Mesothelial cell of epicardium (in vitro differentiated cells): Measurements from ENCODE around the gene CLEC4C. TPM values are rescaled to one million over a fixed set of nuclear protein-coding genes. Genes with fewer than 3 reads are reported as not detected.
"Not testable (repeated sequence)": the region's sequence is repeated elsewhere in the genome, so short reads cannot be mapped to it uniquely, and the experiment has no call there.

ENCODE experiments used
- DNase-seq, 2 experiments: peaks; one replicate each; pipeline ENCODE4 v3.0.0; 2021; ENCODE audit warnings: low spot score in 2 of 2; ENCODE audit not compliant: unreplicated experiment in 2 of 2
- H3K27ac Mint-ChIP-seq: 2 replicates; pipeline ENCODE4 v1.8.0; 2021; ENCODE audit warnings: mixed read lengths
- H3K27me3 Mint-ChIP-seq: 2 replicates; pipeline ENCODE4 v1.8.0; 2021; ENCODE audit warnings: low read depth, mixed read lengths
- H3K36me3 Mint-ChIP-seq: 2 replicates; pipeline ENCODE4 v1.8.0; 2021; ENCODE audit warnings: mixed read lengths
- H3K4me1 Mint-ChIP-seq: 2 replicates; pipeline ENCODE4 v1.8.0; 2021; ENCODE audit warnings: mixed read lengths
- H3K4me3 Mint-ChIP-seq: 2 replicates; pipeline ENCODE4 v1.8.0; 2021; ENCODE audit warnings: mild to moderate bottlenecking, moderate library complexity, mixed read lengths
- H3K9me3 Mint-ChIP-seq: 2 replicates; pipeline ENCODE4 v1.8.0; 2021; ENCODE audit warnings: mixed read lengths
- total RNA-seq: library from RNA; stranded (reverse); gene quantifications from 3 replicates; pipeline ENCODE4 v1.2.1, GENCODE V29; 2021
- TF ChIP-seq, protein P1 (sequence below): fragments of 200-600 bp; sonication (generic); IDR thresholded peaks from one replicate; pipeline ENCODE4 v1.5.0; 2021; ENCODE audit warnings: antibody characterized with exemption; ENCODE audit not compliant: unreplicated experiment

The CLEC4C gene
- total RNA-seq, 1 donor from 2014 or later: not detected

GRCh38 chr12:7782055-7782454 lies 34.9 kb upstream of the CLEC4C start:
- H3K36me3 Mint-ChIP-seq: no peaks in the 10 kb centered on the region
- H3K9me3 Mint-ChIP-seq: no peaks in the 10 kb centered on the region
- DNase-seq: no peak
- H3K27ac Mint-ChIP-seq: no peak overlapping the region
- H3K27me3 Mint-ChIP-seq: peaks cover 6% of the 10 kb centered on the region
- TF ChIP-seq, protein P1, sequence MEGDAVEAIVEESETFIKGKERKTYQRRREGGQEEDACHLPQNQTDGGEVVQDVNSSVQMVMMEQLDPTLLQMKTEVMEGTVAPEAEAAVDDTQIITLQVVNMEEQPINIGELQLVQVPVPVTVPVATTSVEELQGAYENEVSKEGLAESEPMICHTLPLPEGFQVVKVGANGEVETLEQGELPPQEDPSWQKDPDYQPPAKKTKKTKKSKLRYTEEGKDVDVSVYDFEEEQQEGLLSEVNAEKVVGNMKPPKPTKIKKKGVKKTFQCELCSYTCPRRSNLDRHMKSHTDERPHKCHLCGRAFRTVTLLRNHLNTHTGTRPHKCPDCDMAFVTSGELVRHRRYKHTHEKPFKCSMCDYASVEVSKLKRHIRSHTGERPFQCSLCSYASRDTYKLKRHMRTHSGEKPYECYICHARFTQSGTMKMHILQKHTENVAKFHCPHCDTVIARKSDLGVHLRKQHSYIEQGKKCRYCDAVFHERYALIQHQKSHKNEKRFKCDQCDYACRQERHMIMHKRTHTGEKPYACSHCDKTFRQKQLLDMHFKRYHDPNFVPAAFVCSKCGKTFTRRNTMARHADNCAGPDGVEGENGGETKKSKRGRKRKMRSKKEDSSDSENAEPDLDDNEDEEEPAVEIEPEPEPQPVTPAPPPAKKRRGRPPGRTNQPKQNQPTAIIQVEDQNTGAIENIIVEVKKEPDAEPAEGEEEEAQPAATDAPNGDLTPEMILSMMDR: no peak
- H3K4me3 Mint-ChIP-seq: no peak overlapping the region
- no peaks in the 10 kb centered on the region for H3K4me1 Mint-ChIP-seq

DNA sequence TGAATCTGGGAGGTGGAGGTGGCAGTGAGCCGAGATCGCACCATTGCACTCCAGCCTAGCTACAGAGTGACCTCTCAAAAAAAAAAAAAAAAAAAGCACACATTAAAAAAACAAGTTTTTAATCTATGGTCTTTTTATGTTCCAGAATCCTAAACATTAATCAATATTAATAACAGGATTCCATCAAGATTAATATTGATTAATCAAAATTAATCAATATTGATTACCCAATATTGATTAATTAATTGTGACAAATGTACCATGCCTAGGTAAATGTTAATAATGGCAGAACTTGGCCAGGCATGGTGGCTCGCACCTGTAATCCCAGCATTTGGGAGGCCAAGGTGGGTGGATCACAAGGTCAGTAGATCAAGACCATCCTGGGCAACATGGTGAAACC lies 34.1 kb upstream of the CLEC4C start:
- H3K27ac Mint-ChIP-seq: no peak overlapping the region
- H3K4me1 Mint-ChIP-seq: no peaks in the 10 kb centered on the region
- no peak for DNase-seq
- no peaks in the 10 kb centered on the region for H3K27me3 Mint-ChIP-seq
- no peaks in the 10 kb centered on the region for H3K9me3 Mint-ChIP-seq
- H3K36me3 Mint-ChIP-seq: no peaks in the 10 kb centered on the region
- H3K4me3 Mint-ChIP-seq: no peak overlapping the region
- TF ChIP-seq, protein P1: no peak

GRCh38 chr12:7769999-7770398 lies 22.8 kb upstream of the CLEC4C start:
- TF ChIP-seq, protein P1: no peak
- Mint-ChIP-seq H3K27ac (no peak overlapping the region), H3K27me3 (no peaks in the 10 kb centered on the region), H3K9me3 (no peaks in the 10 kb centered on the region), H3K4me1 (no peaks in the 10 kb centered on the region), H3K36me3 (no peaks in the 10 kb centered on the region), H3K4me3 (no peak overlapping the region)
- DNase-seq: no peak

DNA sequence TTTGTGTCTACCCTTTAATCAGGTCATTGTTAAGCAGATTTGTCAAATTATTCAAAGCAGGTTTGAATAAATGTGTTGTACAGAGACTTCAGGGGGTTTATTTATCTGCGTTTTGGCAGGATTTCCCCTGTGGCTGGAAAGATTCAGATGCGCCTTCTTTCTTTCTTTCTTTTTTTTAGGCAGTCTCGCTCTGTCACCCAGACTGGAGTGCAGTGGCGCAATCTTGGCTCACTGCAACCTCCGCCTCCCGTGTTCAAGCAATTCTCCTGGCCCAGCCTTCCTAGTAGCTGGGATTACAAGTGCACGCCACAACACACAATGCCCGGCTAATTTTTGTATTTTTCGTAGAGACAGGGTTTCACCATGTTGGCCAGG lies 11.6 kb upstream of the CLEC4C start:
- DNase-seq: no peak
- H3K4me3 Mint-ChIP-seq: no peak overlapping the region
- TF ChIP-seq, protein P1: no peak
- H3K9me3 Mint-ChIP-seq: no peaks in the 10 kb centered on the region
- no peak overlapping the region for H3K27ac Mint-ChIP-seq
- no peaks in the 10 kb centered on the region for H3K36me3 Mint-ChIP-seq
- peaks cover 7% of the 10 kb centered on the region for H3K4me1 Mint-ChIP-seq
- no peaks in the 10 kb centered on the region for H3K27me3 Mint-ChIP-seq

GRCh38 chr12:7756993-7757392 lies 9.8 kb upstream of the CLEC4C start:
- Mint-ChIP-seq H3K4me1 (peaks cover 7% of the 10 kb centered on the region), H3K4me3 (no peak overlapping the region), H3K27me3 (no peaks in the 10 kb centered on the region), H3K9me3 (no peaks in the 10 kb centered on the region), H3K27ac (no peak overlapping the region), H3K36me3 (no peaks in the 10 kb centered on the region)
- no peak for DNase-seq
- TF ChIP-seq, protein P1: no peak

DNA sequence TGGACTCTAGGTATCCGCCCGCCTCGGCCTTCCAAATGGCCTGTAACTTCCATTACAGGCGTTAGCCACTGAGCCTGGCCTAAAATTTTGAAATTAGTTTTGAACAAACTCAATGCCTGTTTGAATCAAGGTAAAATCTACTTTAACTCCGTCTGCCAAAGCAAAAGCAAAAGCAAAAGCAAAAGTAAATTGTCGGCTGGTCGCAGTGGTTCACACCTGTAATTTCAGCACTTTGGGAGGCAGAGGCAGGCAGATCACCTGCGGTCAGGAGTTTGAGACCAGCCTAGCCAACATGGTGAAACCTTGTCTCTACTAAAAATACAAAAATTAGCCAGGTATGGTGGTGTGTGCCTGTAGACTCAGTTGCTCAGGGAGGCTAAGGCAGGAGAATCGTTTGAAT lies 8.5 kb upstream of the CLEC4C start:
- H3K36me3 Mint-ChIP-seq, H3K9me3 Mint-ChIP-seq, H3K4me1 Mint-ChIP-seq, H3K4me3 Mint-ChIP-seq, H3K27ac Mint-ChIP-seq, H3K27me3 Mint-ChIP-seq, DNase-seq: not testable (repeated sequence)

- not testable (repeated sequence) for H3K27me3 Mint-ChIP-seq, H3K27ac Mint-ChIP-seq, H3K36me3 Mint-ChIP-seq, H3K4me3 Mint-ChIP-seq, H3K4me1 Mint-ChIP-seq, H3K9me3 Mint-ChIP-seq, DNase-seq
Observed at GRCh38 chr12:7751941-7752922, 5.1 kb upstream of the CLEC4C start.
